Limb (tissue), 2 donors: ENCODE measurements around the gene OBP2B.
A peak's percentile ranks its signal among the peaks of the same experiment; 100 is the strongest.
"Not testable (repeated sequence)": the region's sequence is repeated elsewhere in the genome, so short reads cannot be mapped to it uniquely, and the experiment has no call there.

Experiments
- DNase-seq, 2 donors: peaks; one replicate each; pipeline ENCODE4 v3.0.0-alpha.2; 2016; ENCODE audit errors: extremely low spot score in 2 of 2

Gene OBP2B

DNA sequence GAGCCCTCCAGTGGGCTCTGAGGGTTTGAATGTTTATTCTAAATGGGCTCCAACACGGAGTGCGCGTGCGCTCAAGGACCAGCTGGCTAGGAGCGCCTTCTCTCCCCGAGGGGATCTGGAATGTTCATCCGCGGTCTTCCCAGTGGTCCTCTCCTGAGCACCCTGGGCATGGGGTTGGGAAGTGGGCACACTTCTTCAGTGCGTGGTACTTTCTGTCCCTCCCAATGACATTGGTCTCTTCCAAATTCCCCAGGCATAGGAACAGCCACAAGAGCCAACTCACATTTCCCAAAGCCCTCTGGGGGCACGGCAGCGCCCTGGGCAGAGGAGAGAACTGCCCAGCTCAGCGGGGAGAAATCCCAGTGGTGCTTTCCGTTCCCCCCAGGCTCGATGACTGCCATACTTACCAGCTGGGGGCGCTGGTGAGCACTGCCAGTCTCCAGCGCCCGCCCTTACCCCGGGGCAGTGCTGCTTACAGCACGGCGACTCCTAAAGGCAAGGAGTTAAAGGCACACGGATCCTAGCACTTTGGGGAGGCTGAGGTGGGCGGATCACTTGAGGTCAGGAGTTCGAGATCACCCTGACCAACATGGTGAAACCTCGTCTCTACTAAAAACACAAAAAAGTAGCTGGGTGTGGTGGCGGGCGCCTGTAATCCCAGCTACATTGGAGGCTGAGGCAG is 29.9 kb upstream of the OBP2B start:
- DNase-seq, result peak; percentile 12 to 66

DNA sequence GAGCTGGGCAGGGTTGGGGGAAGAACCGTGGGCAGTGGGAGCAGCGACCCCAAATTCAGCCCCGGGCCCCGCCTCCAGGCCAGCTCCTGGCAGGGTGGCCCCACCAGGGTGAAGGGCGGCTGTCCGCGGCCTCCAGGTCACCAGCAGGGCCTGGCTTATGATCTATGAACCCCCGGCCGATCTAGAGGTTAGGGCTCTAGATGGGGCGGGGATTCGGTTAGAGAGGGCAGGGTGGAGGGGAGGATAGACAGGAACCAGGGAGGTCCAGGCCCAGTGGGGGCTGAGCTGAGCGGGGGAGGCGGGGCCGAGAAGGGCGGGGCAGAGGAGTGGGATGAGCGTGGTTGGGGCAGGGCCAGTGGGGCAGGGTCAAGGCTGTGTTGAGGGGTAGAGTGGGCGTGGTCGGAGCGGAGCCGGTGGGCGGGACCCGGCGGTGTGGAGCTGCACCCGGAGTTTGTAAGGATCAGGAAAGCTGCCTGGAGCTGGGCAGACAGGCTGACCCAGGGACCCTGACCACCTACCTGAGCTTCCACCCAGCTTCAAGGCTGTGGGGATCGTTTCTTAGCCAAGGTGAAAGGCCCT is 29.3 kb upstream of the OBP2B start:
- DNase-seq, result peak; percentile 67 to 85

DNA sequence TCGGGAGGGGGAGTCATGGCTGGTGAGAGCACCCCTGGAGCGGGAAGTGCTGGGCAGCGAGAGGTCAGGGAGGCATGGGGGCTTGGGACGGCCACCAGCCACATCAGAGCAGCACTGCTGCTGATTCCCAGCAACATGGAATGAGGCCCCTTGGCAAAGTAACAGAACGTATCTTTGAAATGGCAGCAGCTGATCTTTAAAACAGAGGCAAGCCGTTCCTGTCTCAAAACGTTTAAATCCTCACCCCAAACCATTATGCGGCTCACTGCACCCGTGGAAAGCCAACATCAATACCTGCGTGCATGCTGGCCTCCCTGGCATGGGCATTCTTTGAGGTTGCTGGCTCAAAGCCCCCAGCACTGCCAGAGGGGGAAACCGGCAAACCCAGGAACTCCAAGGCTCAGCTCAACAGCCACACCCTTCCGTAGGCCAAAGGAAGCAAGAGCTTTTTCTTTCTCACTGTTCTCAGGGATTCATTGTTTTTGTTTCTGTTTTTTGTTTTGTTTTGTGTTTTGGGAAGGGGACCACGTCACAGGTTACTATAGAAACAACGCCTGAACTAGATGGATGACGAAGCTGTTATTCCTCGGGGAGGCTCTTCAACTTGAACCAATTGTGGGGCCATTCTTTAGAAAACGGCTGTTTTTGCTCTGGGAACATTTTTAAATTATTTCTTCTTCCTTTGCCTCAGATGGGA is 28.1 kb upstream of the OBP2B start:
- peak; percentile 57 to 58 for DNase-seq

DNA sequence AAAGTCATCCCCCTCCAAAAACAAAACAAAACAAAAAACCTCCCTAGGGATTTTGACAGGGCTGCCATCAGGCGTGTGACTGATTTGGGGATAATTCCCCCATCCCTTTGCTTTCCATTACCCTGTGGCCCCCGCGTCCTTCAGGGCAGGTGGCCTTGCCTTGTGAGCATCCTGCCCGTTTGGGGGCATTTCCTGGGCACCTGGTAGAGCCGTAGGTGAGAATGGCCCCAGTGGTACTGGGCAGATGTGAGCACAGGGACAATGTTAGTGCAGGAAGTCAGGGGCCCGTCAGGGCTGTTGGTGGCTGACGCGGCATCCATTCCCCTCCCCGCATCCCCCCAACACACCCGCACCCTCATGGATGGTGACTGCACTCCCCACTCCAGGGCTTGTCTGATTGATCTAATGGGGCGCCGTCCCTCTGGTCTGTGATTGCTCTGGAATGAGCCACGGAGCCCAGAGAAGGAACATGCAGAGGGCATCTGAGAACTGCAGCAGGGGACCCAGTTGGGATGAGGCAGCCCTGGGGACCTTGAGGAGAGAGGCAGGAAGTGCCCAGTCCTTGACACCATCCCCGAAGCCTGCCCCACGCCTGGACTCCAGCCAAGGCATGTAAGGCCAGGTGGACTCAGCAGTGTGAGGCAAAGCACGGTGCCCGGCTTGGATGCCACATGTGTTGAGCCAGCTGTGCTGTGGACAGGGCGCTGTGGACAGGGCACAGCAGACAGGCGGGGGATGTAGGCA is 27.4 kb upstream of the OBP2B start:
- peak in 1 of 2 donors; percentile 45 for DNase-seq

DNA sequence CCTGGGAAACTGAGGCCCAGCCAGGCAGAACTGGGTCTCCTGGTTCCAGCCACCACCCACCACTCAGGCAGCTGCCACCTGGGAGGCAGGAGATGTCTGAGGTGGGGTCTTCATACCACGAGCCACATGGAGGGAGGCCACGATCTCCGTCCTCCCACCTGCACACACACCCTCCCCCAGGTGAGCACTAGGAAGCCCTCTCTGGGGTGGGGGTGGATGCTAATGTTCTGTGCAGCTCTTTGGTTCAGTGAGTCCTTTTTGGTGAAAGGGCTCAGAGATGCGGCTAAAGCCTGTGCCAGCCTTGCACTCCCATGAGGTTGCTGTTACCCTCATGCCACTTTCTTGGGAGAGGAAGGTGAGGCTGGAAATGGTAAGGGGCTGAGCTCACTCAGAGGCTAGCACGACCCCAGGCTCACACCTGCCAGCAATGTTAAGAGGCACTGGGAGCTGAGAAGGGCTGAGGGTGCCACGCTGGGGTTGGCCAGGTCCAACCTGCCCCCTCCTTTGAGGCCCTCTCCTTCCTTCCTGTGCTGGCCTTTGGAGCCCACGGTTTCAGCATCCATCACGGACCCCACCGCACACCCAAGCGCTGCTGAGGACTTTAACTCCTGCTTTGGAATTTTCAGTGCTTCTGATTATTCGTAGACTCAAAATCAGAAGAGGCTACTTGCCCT is 26.6 kb upstream of the OBP2B start:
- no peak for DNase-seq

DNA sequence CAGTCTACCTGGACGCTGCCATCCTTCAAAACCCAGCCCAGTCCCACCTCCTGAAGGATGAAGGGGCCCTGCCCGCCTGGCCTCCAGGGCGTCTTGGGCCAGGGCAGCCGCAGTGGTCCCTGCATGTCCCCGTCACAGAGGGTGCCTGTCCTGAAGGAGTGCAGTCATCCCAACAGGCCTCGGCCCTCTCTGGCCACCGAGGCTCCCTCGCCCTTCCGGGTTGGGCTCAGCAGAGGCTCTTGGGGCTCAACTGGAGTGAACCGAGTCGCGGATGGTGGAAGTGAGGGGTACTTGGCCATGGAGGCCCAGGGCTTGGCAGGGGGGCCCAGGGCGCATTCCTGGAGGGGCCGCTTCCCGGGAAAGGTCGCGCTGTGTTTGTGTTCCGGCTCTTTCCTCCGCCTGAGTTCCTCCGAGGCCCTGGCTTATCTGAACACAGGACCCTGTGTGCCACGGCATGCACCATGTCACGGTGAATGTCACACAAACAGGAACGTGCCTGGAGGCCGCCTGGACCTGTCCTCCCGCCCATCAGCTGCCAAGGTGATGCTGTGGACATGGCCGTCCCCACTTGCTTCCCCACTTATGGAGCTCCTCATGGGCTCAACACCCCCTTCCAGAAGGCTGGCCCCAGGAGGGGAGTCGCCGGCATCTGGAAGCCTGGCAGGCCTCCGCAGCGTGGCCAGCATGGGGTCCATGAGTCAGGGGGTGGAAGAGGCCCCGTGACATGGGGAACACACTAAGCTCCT is 25.7 kb upstream of the OBP2B start:
- no peak for DNase-seq

DNA sequence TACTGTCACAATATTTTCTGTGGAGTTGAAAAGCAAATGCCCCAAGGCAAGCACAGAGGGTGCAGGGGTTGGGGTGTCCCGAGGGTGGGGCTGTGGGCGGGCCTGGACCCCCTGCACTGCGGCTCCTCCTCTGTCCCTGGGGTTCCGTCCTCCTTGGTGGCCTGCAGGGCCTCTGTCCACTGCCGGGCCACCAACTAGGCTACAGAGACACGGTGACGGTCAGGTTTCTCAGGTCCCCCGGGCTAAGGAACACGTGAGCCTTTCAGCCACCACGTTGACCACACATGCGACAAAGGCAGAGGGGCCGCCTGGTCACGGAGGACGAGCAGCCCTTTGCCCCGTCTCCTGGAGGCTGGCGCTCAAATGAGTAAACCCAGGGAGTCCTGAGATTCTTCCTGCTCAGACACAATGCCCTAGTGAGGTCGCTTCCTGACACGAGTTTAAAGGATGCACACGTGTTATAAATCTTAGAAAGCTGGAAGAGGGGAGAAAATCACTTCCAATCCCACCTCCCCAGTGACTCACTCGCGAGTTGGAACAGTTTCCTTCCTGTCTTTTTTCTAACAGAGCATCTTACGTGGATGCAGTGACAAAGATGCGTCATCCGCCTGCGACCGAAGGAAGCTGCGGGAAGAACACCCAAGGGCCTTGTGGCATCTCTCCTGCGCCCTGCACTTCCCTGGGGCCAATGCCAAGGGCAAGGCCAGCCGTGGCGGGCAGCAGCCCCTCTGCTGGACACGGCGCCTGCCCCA is 24.8 kb upstream of the OBP2B start:
- DNase-seq, result no peak

DNA sequence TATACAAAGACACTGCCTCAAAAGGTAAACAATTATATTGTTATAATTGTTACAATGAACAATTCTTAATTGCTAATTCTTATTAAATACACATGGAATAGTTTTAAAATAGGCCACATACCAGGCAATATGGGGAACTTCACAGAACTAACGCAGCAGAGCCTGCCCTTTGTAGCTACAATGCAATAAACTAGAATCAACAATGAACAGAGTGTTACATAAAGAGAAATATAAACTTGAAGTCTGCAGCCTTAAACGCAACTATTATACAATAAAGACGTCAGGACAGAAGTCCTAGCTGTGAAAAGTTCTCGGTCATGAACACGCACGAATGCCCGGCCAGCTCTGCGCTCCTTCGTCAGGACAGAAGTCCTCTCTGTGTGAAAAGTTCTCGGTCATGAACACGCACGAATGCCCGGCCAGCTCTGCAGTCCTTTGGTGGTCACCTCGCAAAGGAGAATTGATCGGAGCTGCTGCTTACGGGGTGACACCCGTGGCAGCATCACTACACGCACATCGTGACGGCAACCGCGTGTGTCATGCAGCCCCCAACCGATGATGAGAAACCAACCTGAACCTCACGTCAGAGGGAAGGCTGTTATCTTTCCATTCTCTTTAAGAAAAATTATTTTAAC is 23.0 kb upstream of the OBP2B start:
- not testable (repeated sequence) for DNase-seq

DNA sequence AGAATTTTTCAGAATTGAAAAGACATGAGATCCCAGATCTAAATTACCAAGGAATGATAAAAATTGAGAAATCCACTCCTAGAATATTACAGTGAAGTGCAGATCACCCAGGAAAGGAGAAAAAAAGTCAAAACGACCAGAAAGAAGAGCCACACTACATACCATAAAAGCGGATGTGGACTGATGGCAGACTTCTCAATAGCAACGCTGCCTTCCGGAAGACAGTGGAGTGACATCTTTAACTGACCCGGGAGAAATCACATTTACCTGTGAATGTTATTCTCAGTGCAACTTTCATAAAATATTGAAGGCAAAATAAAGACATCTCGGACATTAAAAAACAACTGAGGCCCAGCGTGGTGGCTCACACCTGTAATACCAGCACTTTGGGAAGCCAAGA is 21.5 kb upstream of the OBP2B start:
- DNase-seq, result not testable (repeated sequence)

DNA sequence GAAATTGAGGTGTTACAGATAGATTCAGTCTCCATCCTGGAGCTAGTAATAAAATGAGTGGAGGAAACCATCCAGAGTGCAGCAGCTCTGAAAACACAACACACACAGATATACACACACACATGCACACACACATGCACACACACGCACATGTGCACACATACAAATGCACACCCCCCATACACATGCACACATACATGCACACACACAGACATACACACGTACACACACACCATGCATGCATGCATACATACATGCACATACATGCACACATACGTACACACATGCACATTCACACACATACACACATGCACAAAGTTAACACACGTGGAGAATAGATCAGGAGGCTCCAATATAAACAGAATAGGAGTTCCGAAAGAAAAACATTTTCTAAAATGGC is 21.0 kb upstream of the OBP2B start:
- DNase-seq, result no peak

DNA sequence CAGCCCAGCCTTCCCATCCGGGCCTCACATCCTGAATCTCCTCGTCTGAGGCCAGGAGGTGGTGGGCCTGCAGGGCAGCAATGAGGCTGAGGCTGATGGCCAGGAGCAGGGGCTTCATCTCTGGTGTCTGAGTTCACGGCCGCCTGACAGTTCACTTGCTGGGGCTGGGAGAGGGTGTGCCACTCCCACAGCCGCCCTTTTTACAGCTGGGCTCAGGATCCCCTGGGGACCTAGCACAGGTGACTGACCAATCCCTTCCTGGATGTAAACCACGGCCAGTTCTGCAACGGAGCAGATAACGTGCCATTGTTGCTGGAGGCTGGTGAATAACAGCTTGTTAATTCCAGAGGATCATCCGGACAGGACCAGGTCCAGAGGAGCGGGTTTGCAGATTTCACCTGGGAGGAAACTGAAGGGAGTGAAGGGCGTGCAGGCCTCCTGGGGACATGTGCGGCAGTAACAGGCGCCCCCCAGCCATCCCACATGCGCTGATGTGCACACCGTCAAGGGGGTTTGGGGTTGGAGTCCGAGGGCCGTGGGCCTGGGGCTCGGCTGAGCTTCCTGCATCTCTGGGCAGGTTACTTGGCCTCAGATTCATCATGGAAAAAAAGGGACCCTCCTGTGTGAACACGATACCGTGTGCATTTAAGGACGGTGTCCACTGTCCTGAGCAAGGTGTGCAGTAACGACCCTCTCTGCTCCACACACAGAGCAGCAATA is 19.6 kb upstream of the OBP2B start:
- DNase-seq, result not testable (repeated sequence)

DNA sequence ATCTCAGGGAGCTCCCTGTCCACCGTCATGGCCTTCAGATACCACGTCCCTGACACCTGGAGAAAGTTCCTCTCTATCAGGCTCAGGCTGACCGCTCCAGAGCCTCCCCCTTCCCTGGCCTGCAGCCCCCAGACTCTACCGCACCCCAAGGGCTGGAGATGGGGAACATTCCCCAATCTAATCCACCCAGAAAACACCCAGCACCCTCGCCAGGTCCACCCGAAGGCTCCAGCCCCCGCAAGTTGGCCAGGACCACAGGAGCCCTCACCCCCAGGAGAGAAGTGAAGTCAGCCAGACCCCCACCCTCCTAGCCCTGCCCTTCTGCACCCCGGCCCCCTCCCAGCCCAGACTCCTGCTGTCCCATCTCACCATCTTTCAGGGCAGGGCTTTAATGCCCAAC is 18.9 kb upstream of the OBP2B start:
- not testable (repeated sequence) for DNase-seq

DNA sequence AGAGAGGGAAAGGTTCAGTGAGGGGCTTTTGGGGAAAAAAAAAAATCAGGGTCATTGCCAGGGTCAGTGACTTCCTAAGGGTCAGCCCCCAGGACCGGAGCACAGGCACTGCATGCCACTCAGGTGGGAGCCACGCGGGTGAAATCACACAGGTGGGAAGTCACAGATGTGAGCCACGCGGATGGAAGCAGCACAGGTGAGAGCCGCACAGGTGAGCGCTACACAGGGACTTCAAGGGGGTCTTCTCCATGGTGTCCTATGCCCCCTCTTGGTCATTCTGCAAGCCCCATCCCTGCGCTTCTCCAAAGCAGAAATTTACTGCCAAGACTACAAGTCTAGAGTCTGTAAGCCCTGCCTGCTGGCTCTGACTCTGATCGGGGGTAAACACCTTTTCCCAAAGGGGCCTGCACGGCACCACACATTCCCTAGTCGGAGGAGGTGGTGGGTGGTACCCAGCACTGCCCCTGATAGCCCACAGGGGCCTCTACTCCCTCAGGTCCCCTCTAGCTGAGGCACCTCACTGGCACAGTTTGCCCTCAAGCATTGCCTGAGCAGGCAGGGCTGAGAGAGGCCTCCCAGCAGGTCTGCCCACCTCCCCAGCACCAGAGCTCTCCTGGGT is 18.3 kb upstream of the OBP2B start:
- DNase-seq, result no peak

DNA sequence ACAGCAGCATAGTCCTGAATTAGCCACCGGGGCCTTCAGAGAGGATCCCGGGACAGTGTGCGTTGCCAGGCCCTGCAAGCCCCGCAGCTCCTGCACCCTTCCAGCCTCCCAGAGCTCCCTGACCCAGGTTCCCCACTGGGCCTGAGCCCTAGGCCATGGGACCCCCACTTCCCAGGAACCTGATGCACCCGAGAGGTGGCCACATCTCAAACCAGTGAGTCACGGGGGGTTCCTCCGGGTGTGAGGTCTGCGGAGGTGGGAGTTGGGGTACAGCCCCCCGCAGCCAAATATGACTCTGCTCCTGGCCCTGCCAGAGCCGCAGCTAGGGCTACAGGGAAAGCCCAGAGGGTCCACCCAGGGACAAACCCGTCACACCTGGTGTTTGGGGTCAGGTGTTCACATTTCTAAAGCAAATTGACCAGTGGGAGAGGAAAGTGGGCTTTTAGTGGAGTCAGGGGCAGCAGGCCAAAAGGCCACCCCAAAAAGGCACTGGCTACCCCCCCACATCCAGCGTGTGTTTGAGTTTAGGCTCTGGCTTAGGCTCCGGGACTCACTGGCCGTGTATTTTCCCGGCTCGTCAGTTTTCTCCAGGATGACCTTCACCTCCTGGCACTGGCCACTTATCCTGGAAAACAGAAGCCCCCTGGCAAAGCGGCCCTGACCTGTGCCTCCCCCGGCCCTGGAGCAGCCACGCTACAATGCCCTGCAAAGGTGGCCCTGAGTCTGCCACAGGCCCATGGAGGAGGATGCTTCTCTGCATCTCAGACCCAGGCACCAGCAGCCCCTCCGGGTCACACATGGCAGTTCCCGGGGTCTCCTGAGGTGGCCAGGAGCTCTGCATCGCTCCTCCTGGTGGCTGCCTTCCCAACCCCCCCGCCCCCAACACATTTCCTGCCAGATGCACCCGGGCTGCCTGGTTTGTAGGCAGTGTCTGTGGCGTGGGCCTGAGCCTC is 17.4 kb upstream of the OBP2B start:
- no peak for DNase-seq

DNA sequence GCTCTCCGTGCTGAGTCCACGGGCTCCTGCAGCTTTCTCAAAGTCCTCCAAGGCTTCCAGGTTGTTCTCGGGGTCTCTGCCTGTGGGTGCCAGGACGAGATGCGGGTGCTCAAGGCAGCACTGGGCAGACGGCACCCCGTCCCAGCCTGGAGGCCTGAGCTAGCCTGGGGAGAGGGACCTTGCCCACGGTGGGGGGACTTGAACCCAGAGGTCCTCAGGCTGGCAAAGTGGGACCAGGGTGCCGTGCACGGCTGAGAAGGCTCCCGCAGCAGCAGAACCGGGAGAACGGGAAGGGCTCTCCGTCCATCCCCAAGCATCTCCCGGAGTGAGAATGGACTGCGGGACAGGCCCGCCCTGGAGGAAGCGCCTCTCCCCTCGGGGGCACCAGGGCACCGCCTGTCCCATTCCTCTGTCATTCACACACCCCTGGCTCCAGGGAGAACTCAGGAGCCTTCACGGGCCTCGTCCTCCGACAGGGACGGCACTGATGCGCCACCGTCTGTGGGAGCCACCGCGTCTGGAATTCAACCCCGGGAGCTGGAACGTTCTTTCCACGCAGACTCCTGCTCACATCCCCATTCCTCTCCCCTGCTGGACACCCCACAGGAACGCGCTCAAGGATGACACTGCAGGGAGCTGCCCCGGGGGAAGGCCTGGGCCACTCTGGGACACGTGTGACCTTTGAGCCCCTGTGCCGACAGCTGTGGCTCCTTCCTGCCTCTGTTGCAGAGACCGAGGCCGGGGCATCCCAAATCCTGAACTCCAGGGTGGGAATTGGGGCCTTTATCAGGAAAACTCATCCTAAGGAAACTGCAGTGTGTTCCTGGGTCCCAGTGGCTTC is 16.3 kb upstream of the OBP2B start:
- DNase-seq, result no peak

DNA sequence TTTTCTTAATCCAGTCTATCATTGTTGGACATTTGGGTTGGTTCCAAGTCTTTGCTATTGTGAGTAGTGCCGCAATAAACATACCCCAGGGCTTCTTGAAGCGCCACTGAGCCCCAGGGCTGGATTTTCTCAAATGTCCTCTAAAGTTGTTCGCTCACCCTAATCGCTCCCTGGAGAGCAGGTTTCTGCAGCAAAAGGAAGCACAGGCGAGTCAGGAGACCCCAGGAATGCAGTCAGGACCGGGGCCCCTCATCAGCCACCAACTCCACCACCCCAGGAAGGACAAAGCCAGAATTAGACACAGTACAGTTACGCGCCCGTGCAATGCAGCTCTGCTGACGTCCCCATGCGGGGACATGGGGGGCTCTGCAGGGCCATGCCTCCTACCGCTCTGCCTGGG is 15.7 kb upstream of the OBP2B start:
- DNase-seq, result no peak
